HPDE6-E6E7 (cell line): Measurements from ENCODE around the gene FAM174B.

ENCODE experiments used
- DNase-seq: peaks from one replicate; pipeline ENCODE4 v3.0.0; 2011; ENCODE audit warnings: missing footprints; ENCODE audit errors: extremely low spot score

FAM174B gene

DNA sequence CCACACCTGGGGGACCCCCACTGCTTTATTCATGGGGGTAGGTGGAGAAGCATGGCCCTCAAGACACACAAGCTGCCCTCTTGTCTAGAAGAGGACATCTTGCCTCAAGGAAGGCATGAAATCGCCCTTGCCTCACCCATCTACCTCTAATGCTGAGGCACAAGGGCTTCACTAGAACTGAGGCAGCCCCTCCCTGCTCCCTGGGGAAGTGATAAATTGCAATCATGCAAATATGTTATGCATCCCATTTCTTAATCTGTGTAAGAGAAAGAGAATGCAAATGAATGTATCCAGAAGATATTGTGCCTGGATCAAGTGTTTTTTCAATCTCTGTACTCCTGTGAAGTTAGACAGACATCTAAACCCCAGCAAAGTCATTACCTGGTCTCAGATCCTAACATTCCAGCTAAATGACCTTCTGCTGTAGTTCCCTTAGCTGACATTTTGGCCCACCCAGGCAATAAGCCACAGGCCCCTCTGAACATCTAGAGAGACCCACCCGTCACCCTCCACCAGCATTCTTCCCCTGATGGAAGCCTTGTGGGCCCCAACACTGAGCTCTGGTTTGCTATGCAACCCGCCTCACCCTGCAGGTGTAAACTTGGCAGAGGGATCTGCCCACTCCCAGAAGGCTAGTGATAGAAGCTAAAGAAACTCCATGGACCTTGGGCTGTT is 53.8 kb downstream of the FAM174B start:
- no peak for DNase-seq

DNA sequence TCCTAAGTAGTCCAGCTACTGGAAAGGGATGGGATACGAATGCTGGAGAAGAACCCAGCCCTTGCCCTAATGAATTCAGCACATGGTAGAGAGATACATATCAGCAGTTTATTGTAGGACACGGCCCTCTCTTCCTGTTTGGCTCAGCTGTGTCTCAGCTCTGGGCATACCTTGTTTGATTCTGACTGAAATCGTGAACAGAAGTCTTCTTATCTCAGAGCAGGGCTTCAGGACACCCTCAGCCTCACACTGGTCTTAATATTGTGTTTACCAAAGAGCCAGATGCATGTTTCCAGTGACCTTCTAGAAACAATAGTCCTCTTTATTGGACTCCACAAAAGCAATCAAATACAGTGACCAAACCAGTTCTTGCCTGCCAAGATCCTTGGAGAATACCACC is 54.7 kb downstream of the FAM174B start:
- DNase-seq = no peak

DNA sequence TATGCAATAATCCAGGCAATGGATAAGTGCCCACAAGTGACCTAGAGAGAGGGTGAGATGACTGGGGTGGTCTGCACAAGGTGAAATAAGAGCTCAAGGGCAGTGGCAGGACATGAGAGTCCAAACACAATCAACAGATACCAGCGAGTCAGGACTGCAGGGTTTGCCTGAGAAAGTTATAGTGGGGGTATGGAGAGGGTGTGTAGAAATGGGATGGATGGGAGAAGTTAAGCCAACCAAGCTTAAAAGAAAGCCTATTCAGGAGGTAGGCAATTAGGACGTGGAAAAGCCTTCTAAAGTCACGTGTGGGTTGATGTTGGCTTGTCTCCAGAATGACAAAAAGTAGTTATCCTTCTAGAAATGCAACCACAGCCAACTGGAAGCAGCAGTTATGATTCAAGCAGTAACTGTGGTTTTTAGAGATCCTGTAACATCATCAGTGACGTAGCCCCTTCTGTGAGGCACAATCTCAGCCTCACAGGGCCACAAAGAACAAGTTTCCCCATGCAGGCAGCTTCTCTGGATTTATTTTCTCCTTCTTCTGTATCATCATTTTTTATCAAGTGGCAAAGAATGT is 56.1 kb downstream of the FAM174B start:
- no peak for DNase-seq

DNA sequence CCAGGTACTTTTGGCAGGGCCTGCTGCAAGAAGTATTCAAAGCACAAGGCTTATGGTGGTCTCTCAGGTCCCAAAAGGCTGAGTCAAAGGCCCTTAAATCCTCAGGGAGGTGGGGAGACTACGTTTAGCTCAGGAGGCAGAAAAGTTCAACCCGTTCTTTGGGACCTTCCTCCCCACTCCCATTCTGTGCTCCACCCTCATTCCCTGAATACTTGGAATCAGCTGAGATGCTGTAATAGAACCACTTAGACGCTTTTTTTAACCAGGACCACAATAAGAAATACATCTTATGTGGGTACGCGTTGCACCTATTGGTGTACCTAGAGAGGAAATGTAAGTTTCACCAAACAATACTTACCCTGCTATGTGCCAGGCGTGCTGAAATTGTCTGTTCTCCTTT is 58.0 kb downstream of the FAM174B start:
- DNase-seq = no peak

DNA sequence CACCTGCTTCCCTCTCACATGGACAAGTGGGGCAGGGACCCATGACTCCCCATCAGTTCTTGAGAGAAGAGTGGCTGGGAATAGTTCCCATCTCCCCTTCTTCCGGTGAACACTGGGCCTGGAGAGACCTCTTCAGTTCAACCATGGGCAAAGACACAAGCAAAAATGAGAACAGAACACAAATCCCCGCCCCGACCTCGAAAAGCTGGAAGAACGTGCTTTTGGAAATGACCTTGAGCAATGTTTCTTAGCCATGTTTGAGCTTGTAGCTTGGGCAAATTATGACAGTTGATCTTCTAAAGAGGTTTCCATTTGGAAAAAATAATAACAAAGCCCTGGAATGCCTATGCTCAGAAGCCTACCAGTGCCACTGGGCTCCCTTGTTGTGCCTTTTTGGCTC is 59.0 kb downstream of the FAM174B start:
- no peak for DNase-seq

DNA sequence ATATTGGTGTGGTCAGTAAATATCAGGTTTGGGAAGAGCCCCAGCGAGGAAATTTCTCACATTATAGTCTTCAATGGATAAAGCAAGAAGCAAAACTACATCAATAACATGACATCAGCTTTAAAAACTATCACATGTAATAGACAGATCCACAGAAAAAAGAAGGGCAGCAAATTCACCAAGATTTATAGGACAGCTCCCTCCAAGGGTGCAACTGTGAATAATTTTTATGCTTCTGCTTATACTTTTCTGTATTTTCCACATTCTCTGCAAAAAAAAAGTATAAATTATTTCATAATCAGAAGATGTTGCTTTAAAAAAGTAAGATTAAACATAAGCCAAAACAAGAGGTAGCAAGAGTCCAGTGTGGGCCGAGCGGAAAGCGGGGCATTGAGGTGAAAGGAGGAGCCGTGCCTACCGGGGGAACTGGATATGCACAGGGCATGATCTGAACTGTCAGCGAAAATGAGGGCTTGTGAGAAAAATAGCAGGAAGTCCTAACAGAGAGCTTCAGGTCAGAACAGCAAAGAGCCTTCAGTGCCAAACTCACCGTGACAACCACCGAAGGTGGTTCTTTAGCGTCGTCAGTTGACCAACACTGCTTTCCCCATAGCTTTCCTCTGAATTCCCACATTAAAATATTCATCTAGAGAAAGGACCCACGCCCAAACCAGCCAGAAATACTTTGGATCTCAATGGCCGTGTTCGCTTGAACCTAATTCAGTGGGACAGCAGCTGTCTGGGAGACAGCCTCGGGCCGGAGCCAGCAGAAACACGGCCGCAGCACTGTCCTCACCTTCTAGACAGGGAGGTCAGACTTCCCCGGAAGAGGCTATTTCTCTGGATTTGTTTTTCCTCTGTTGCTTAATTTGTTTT is 59.8 kb downstream of the FAM174B start:
- no peak for DNase-seq

DNA sequence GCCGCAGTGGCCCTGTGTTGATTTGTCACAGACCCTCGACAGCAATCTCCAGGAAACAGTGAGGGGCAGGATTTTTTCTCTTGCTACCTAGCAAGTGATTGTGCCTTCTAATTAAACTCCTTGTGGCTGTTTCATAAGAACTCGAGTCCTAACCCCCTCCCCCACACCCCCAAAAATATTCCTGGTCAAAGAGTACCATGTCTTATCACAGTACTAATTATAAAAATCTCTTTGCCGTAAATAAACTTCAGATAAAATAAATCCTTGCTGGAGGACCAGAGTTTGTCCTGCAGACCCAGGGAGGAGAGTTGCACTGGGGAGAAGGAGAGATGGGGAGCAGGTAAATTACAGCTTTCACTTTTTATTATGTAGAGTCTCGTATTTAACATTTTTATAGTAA is 64.3 kb downstream of the FAM174B start:
- no peak for DNase-seq

DNA sequence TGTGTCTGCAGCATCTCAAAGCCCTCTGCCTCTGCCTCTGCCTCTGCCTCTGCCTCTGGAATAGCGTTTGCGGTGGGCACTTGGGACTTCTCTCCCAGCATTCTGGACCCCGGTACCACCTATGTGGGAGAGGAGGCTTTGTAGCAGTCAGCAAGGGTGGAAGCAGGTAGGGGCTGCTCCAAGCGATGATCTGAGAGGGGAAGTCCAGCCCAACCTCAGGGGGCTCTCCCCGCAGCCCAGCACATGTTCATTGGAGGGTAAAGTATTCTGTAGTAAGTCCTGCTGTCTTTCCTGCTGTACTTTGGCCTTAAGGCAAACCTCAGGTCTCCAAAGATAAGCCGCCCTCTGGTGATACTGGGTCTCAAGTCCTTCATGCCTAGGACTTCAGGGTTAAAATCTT is 68.6 kb downstream of the FAM174B start:
- no peak for DNase-seq

DNA sequence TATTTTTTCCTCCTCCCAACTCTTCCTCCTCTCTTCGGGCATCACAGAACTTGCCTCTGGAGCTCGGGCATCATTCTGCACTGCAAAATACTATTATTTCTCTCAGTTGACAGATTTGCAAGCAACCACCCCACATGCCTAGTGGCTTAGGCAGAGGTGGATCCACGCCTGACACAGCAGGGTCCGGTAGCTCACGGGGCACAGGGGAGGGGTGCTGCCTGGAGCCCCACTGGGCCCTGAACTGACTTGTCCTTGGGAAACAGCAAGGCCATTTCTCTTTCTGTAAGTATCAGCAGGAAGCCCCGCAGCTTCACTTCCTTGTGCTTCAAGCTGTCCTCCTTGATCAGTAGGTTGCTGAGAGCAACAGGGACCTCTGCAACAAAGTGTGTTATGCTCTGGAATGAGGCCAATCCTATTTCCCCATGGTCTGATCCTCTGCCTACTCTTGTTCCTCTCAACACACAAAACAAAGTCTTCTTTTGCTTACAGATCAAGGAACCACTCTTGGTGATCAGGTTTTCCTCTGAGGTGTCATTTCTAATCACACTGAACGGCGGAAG is 69.1 kb downstream of the FAM174B start:
- no peak for DNase-seq

DNA sequence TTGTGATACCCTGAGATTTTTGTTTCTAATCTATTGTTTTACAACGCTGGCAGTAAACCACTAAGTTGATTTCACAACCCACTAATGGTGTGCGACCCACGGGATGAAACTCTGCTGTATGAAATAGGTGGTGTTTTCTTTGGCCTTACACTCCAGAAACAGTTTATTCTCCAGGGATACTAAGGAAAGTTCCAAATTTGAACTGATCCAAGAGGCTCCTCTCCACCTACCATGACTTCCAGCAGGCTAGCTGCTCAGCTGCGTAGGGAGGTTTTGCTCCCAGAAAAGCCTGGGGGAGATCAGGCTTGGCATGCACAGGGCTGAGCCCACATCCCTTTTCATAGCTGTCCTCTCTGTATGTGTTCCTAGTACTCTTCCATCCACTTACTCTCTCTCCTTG is 71.5 kb downstream of the FAM174B start:
- DNase-seq = no peak

DNA sequence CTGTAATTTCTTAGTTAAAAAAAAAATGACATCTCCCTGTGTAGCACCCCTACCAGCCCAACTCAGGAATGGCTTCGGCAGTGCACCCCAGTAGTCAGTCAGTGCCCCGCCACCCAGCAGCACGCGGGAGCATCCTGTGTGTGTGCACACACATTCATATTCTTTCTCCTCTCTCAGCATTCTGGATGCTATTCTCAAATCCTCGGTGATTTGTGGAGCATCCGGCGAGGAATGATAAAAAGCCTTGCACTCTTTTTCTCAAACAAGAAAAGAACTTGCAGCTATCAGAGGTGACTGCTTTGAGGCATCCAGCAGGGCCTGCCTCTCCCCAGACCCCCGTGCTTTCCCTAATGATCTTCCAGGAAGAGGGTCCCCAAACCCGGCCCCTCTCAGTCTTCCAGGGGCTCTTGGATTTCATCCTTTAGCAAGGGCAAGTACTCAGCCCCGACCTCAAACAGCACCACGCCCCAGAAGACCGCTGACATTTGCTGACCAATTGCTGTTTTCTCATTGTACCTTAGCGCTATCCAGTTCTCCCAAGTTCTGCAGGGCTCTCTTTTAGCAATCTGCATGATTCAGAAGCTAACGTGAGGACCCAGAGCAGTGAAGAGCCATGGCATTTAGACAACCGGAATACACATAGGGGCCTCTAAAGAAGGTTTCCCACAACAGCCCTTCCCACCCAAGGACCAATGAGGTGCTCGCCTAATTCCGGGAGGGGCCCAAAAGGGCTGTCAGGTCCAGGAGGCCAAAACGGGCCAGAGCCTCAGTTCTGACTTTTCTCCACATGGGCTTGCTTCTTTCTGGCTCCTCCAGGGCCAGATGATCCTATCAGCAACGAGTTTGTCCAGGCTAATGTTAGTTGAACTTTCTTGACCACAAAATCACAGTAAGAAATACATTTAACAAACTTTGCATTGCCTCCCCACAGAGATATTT is 72.2 kb downstream of the FAM174B start:
- DNase-seq = no peak

DNA sequence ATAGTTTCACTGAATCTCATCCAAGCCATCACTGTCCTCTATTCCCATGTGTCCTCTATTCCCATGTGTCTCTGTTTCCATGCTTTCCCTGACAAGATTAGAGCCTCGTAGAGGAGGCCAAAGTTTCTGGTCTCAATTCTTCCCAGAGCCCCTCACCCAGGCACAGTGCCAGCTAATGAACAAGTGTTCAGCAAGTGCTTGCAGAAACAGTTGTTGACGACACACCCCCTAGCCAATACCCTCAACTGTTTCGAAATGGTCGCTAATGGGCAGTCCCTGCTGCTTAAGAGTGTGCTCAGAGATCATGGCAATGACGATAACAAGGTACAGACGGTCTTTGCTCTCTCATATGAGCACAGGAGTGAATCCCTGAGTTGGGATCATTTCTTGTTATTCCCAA is 73.4 kb downstream of the FAM174B start:
- no peak for DNase-seq

DNA sequence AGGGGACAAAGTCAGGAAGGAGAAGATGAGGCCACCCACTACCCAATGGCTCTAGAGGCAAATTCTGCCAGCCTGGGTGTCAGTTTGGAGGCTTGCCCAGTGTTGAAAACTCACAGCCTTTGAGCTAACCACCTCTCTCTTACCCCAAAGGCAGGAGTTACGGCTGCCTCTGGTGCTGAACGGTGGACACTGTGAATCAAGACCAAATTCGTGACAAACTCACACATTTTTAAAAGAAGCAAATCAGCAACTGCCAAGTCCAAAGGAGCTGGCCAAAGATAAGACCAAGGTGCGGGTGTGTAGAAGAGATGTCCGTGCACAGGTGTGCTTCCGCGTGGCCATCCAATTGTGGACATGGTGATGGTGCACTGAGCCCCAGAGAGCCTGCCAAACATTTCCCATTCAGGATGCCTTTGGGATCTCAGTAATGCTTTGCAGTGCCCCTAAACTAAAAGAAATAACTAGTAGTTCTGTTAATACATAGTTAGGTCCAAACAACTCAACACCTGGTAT is 74.6 kb downstream of the FAM174B start:
- DNase-seq = no peak

DNA sequence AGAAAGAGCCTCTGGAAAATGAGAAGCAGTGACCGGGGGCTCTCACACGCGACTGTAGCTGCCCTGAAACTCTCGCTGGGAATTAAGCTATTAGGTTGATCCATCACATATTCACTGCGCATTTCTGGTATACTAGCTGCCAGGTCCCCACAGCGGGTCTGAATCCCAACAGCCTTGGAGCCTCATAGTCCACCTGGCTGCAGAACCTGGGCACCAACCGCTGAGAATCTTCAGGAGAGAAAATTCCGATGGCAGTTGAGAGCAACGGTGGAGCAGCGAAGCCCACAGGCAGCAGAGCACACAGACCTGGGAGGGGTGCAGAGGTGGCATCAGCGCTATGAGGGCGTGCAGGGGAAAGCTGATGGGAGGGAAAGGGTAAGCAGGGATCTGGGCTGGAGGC is 75.1 kb downstream of the FAM174B start:
- DNase-seq = no peak

DNA sequence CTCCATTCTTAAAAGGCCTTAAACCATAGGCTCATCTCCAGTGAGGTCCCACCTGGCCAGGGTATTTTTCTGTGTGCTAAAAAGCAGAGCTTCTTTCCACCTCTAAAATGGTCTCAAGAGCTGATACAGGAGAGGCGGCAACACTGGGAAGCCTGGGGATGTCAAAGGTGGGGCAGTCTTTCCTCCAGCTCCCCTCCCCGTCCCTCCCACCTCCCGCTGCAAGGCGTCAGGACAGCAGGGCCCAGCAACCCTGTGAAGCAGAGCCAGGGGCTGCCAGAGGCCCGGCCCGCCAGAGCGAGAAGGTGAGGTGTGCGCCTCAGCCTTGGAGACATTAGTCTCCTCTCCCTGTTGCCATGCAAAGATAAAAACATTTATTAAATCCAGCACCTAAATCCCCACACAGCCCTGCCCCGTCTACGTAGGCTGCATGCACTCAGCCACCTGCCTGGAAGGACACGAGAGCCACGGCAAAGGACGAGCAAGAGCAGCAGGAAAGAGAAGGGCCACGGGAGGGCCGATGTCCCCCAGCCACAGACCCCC is 75.6 kb downstream of the FAM174B start:
- no peak for DNase-seq

DNA sequence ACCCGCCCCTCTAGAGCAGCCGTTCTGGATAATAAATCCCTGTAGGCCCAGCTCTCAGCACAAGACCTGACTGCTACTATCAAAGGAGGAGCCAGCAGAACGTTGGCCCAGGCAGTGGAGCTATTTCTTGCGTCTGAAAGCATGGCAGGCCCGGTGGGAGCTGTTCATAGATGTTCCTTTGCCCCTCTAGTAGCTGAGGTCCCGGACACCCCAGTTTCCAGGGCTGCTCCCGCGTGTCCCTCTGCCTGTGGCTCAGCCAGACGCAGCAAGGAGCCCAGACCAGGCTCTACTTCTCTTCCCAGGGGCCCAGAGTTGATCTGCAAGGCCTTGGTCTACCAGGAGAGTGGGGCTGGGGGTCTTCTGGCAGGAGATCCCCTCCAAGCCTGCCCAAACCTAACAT is 76.1 kb downstream of the FAM174B start:
- DNase-seq = no peak

DNA sequence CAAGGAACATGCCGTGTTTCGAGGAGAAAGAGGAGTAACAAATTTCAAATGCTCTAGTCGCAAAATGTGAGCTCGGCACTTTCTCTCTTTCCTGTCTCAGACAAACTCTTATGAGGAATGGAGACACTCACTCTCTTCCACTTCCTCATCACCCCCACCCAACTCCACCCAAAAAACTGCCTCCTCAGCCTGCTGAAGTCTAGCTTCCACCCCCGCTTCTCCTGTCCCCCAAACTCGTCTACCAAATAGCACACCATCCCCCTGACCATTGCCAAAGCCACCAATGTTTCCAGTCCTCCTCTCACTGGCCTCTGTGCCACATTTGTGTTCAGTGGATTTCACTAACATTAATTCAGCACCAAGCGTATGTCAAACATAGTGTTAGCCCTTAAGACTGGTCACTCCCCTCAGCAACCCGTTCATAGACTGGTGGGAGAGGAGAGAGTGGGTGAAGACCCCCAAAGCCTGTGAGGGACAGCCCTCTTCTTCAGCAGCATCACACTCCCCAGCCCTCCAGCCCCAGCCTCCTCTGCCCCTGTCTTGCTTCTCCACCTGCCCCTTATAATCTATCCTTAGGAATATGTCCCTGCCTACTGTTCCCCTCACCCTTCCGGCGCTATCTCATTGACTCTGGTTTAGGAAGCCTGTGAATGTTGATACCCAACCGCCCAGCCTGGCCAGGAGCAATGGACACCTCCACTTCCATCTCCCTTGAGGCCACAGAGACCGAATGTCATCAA is 77.3 kb downstream of the FAM174B start:
- DNase-seq = no peak

DNA sequence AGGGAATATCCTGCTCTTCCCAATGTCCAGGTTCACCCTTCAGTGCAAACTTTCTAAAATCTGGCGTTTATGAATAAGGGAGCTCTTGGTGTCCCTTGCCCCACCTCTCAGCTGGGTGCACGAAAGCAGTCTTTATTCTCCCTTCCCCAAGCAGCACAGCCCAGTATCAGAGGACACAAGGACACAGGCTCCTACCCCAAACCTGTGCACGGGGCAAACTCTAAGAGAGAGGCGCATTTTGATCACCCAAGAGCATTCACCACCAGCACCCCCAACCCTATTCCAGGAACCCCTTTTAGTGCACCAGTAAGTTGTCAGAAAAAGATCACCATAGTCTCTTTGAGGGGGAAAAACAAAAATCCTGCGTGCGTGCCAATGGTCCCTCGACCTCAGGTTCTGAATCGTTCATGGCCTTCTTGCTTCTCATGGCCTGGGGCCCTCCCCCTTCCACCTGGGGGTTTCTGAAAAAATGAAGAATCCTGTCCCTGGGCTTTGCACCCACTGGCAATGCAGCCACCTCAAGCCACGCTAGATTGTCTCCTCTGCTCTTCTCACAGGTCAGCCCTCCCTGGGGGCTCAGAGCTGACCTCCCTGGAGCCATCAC is 78.9 kb downstream of the FAM174B start:
- DNase-seq = no peak

DNA sequence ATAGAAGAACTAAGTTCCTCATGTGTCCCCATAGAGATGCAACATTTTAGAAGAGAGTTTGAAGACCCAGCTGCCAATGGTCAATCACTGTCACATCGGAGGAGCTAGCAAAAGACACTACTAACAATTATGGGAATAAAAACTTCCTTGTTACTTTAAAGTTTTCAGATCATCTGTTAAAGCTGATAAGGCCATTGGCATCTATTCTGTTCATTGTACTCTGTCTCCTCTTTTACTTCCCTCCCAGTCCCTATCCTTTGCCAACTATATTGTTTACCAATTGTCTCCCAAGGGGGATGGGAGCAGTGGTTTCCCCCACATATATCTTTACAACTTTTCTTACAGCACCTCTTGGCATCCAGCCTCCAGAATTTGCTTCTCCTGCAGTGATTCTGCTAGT is 81.0 kb downstream of the FAM174B start:
- no peak for DNase-seq

DNA sequence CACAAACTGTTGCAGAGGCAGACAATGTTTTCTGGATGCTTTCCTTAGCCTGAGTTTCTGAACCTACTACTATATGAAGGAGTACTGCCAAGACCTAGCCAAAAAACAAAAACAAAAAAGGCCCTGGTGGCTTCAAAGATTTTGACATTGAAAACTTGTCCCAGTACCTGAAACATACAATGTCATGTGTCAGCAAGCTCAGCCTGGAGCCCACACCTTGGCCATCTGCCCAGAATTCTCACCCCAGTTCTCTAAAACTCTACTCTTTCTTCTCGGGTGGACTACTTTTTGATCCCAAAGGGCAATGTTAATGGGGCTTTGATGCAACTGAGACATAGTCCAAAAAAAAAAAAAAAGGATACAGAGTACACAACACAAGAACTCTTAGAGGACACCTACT is 81.4 kb downstream of the FAM174B start:
- no peak for DNase-seq
